ENCODE results near the gene DDHD1. TPM values are rescaled to one million over a fixed set of nuclear protein-coding genes. Genes with fewer than 3 reads are reported as not detected.

DDHD1 gene
- total and polyA plus RNA-seq, 2 experiments from 2014 or later, result 10.5 to 15.8 TPM

- Histone ChIP-seq H3K27ac (no peak overlapping the region), H3K9me3 (ENCODE audit: low read depth) (no peaks in the 10 kb centered on the region), H3K36me3 (ENCODE audit: low read depth) (no peaks in the 10 kb centered on the region), H2AFZ (no peak overlapping the region), H3F3A (ENCODE audit: insufficient read depth) (no peaks in the 10 kb centered on the region), H3K4me2 (ENCODE audit: unreplicated experiment) (no peak overlapping the region), H3K79me2 (ENCODE audit: insufficient read depth) (no peaks in the 10 kb centered on the region), H3K9ac (no peak overlapping the region), H4K20me1 (ENCODE audit: insufficient read depth) (no peaks in the 10 kb centered on the region), H3K4me1 (ENCODE audit: insufficient read depth) (no peaks in the 10 kb centered on the region), H3K9me2 (ENCODE audit: insufficient read depth) (no peaks in the 10 kb centered on the region), H3K4me3 (no peak overlapping the region), H3K27me3 (replicated peaks; ENCODE audit: insufficient read depth) (no peaks in the 10 kb centered on the region)
- WGBS, 2 experiments (ENCODE audit: low coverage in 1 of 2, low lambda C conversion rate in 2 of 2, missing lambda C conversion rate in 2 of 2), result 94 to 96% methylated on average over 2 of the region's 2 CpGs
- no peak for DNase-seq
- TF ChIP-seq EZH2phosphoT487 (IDR thresholded peaks at IDR 0.05; ENCODE audit: insufficient read depth, low read depth) (no peak), EZH2 (IDR thresholded peaks at IDR 0.05; ENCODE audit: insufficient read depth, poor library complexity, severe bottlenecking) (no peak)
- in situ Hi-C loops (cut with MboI), result no loop called here
These were observed 8.8 kb upstream of the DDHD1 start for GRCh38 chr14:53161758-53162435.

GRCh38 chr14:53156238-53156637 lies 3.1 kb upstream of the DDHD1 start:
- Histone ChIP-seq H3K27ac (no peak overlapping the region), H3K9me3 (ENCODE audit: low read depth) (no peaks in the 10 kb centered on the region), H2AFZ (no peak overlapping the region), H4K20me1 (ENCODE audit: insufficient read depth) (no peaks in the 10 kb centered on the region), H3K36me3 (ENCODE audit: low read depth) (no peaks in the 10 kb centered on the region), H3K27me3 (replicated peaks; ENCODE audit: insufficient read depth) (no peaks in the 10 kb centered on the region), H3K4me3 (no peak overlapping the region), H3K79me2 (ENCODE audit: insufficient read depth) (peaks cover 7% of the 10 kb centered on the region), H3K9ac (no peak overlapping the region), H3K4me2 (ENCODE audit: unreplicated experiment) (no peak overlapping the region), H3F3A (ENCODE audit: insufficient read depth) (peaks cover 12% of the 10 kb centered on the region), H3K4me1 (ENCODE audit: insufficient read depth) (peaks cover 1% of the 10 kb centered on the region; the same call in 1 of the 2 replicates), H3K9me2 (ENCODE audit: insufficient read depth) (no peaks in the 10 kb centered on the region)
- 87 to 96% methylated on average over 4 of the region's 4 CpGs for WGBS, 2 experiments (ENCODE audit: low coverage in 1 of 2, low lambda C conversion rate in 2 of 2, missing lambda C conversion rate in 2 of 2)
- TF ChIP-seq EZH2 (IDR thresholded peaks at IDR 0.05; ENCODE audit: insufficient read depth, poor library complexity, severe bottlenecking) (no peak), EZH2phosphoT487 (IDR thresholded peaks at IDR 0.05; ENCODE audit: insufficient read depth, low read depth) (no peak)
- no peak for DNase-seq
- in situ Hi-C loops (cut with MboI), result no loop called here

- Histone ChIP-seq H3K9me2 (ENCODE audit: insufficient read depth) (no peaks in the 10 kb centered on the region), H3K4me1 (ENCODE audit: insufficient read depth) (peaks cover 9% of the 10 kb centered on the region; the same call in 1 of the 2 replicates), H3K27me3 (replicated peaks; ENCODE audit: insufficient read depth) (no peaks in the 10 kb centered on the region), H3K36me3 (ENCODE audit: low read depth) (no peaks in the 10 kb centered on the region), H3K9ac (peak overlapping the region; percentile 79), H3F3A (ENCODE audit: insufficient read depth) (peaks cover 15% of the 10 kb centered on the region), H3K4me2 (ENCODE audit: unreplicated experiment) (peak overlapping the region; percentile 99), H3K9me3 (ENCODE audit: low read depth) (no peaks in the 10 kb centered on the region), H3K4me3 (peak overlapping the region; percentile 86), H3K27ac (peak overlapping the region; percentile 40), H3K79me2 (ENCODE audit: insufficient read depth) (peaks cover 32% of the 10 kb centered on the region), H4K20me1 (ENCODE audit: insufficient read depth) (0 out of 2 replicates have a peak, but pooled peaks cover 10% of the 10 kb centered on the region), H2AFZ (peak overlapping the region; percentile 94)
- no peak for TF ChIP-seq EZH2 (IDR thresholded peaks at IDR 0.05; ENCODE audit: insufficient read depth, poor library complexity, severe bottlenecking)
- no peak for TF ChIP-seq EZH2phosphoT487 (IDR thresholded peaks at IDR 0.05; ENCODE audit: insufficient read depth, low read depth)
- WGBS, 2 experiments (ENCODE audit: low coverage in 1 of 2, low lambda C conversion rate in 2 of 2, missing lambda C conversion rate in 2 of 2), result 79 to 80% methylated on average over 4 of the region's 4 CpGs
- no peak for DNase-seq
- in situ Hi-C loops (cut with MboI), result no loop called here
These were observed 584 bp upstream of the DDHD1 start for GRCh38 chr14:53153702-53154112.

GRCh38 chr14:53152184-53152886 lies 788 bp downstream of the DDHD1 start:
- Histone ChIP-seq H3K4me1 (ENCODE audit: insufficient read depth) (peaks cover 9% of the 10 kb centered on the region; the same call in 1 of the 2 replicates), H2AFZ (peak overlapping the region; percentile 94), H3K79me2 (ENCODE audit: insufficient read depth) (peaks cover 46% of the 10 kb centered on the region), H3K9ac (peak overlapping the region; percentile 79), H3K27ac (peak overlapping the region; percentile 40), H3K9me3 (ENCODE audit: low read depth) (no peaks in the 10 kb centered on the region), H3K36me3 (ENCODE audit: low read depth) (no peaks in the 10 kb centered on the region), H3K9me2 (ENCODE audit: insufficient read depth) (no peaks in the 10 kb centered on the region), H3K4me3 (peak overlapping the region; percentile 86), H3F3A (ENCODE audit: insufficient read depth) (peaks cover 17% of the 10 kb centered on the region), H4K20me1 (ENCODE audit: insufficient read depth) (0 out of 2 replicates have a peak, but pooled peaks cover 10% of the 10 kb centered on the region), H3K4me2 (ENCODE audit: unreplicated experiment) (peak overlapping the region; percentile 99), H3K27me3 (replicated peaks; ENCODE audit: insufficient read depth) (no peaks in the 10 kb centered on the region)
- no peak for TF ChIP-seq EZH2 (IDR thresholded peaks at IDR 0.05; ENCODE audit: insufficient read depth, poor library complexity, severe bottlenecking)
- no peak for TF ChIP-seq EZH2phosphoT487 (IDR thresholded peaks at IDR 0.05; ENCODE audit: insufficient read depth, low read depth)
- DNase-seq, result peak; percentile 79
- in situ Hi-C loops (cut with MboI), result no loop called here
- WGBS, 2 experiments (ENCODE audit: low coverage in 1 of 2, low lambda C conversion rate in 2 of 2, missing lambda C conversion rate in 2 of 2), result 1% methylated on average over 61 to 70 of the region's 73 CpGs

Measured in GM23248 (cell line).